G401.6 (cell line): ENCODE results near the gene CDK15.
A peak's percentile ranks its signal among the peaks of the same experiment; 100 is the strongest.
"Not testable (repeated sequence)": the region's sequence is repeated elsewhere in the genome, so short reads cannot be mapped to it uniquely, and the experiment has no call there.

Source experiments
- FAIRE-seq: peaks from 2 replicates; lab custom pipeline; 2012; peaks lifted over from hg19 to GRCh38; lab: Jason Lieb, UNC

Gene CDK15

DNA sequence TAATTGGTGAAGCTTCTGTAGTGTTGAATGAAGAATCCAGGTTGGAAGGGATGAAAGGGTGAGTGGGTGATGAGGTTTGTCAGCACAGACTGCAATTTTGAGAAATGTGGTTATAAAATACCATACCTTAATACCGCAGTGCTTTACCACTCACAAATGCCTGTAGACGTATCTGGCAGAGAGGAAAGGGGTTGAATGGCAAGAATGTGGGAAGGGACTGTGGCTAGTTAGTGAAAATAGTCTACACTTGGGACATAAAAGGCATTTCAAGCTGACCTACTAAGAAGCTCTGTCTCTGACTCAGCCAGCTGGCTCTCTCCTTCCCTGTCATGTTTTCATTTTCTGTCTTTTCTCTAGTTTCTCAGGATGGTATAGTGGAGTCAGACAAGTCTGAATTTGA is 25.1 kb downstream of the CDK15 start:
- FAIRE-seq: no peak

DNA sequence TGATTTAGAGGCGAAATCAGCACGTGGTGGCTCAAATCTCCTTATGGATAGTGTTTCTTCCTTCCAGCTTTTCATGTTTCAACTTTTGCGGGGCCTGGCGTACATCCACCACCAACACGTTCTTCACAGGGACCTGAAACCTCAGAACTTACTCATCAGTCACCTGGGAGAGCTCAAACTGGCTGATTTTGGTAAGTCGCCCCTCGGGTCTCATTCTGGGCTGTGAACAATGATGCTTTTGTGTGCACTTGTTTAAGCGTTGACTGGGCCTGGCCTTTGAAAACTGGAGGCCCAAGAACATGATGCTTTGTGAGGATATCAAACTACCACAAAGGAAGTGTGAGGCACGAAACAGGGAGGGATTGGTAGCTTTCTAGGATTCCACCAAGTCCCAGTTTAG is 27.4 kb downstream of the CDK15 start:
- FAIRE-seq: no peak

DNA sequence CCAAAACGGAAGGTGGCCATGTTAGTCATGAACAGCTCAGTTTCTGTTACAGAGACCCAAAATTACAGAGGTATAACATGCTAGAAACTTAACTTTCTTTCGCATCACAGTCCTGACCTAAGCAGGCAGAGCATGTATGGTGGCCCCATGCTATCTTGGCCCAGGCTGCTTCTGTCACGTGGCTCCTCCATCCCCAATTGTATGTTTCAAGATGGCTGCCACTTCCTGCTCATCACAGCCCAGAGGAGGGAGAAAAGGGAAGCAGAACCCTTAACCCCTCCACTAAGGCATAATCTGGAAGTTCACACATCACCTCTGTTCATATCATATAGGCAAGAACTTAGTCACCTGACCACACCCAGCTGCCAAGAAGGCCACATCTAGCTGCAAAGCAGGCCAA is 28.7 kb downstream of the CDK15 start:
- FAIRE-seq: no peak

DNA sequence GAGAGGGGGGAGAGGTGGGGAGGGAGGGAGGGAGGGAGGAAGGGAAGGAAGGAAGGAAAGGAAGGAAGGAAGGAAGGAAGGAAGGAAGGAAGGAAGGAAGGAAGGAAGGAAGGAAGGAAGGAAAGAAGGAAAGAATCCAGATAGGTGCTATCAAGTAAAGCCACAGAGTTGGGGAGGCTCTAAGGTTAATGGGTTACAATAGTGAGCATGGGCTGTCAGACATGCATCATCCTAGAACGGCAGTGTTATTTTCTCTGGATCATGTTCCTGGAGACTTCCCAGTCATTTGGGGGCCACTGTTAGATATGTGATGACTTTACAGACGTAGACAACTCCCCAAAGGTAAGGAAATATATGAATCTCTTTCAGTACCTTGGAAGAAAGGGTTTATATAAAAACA is 31.1 kb downstream of the CDK15 start:
- FAIRE-seq: no peak

DNA sequence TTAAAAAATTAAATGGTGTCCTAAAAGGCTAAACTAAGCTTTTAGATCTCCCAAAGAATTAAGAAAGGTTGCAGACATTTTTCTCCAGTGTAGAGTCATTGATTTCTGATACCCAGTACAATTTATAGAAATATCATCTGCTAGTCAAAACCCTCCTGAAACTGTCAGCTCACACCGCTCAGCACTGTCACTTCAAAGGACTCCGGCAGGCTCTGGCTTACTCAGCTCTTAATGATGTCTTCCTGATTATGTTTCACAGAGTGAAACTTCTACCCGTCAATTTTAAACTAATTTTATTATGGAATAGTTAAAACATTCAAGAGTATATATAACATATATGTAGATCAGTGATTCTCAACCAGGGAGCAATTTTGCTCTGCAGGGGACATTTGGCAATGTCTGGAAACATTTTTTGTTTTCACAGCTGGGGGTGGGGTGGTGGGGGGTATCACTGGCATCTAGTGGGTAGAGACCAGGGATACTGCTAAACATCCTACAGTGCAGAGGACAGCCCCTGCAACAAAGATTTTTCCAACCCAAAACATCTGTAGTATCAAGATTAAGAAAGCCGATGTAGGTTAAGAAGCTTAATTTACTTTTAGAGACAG is 31.6 kb downstream of the CDK15 start:
- no peak for FAIRE-seq

DNA sequence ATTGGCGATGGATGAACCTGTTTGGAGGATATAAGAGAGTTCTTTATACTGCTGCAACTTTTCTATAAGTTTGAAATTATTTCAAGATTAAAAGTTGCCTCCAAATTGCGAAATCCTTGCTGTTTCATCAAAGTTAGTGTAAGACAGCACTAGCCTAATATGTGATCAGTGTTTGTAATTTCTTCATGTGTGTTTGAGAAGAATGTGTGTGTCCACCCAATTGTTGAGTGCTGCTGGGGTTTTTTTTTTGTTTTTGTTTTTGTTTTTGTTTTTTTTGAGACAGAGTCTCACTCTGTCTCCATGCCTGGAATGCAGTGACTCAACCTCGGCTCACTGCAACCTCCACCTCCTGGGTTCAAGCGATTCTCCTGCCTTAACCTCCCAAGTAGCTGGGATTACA is 33.4 kb downstream of the CDK15 start:
- no peak for FAIRE-seq

DNA sequence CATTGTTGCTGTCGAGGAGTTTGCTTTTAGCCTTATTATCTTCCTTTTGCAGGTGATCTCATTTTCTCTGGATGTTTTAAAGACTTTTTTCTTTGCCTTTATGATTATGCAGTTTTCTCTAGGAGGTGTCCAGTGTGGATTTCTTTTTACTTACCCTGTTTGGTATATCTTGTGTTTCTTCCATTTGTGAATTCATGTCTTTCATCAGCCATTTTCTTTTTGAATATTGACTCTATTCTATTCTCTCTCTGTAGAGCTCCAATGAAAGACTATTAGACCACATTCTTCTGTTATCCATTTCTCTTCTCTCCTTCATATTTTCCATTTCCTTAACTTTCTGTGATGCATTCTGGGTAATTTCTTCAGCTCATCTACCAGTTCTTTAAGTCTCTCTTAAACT is 34.4 kb downstream of the CDK15 start:
- no peak for FAIRE-seq

DNA sequence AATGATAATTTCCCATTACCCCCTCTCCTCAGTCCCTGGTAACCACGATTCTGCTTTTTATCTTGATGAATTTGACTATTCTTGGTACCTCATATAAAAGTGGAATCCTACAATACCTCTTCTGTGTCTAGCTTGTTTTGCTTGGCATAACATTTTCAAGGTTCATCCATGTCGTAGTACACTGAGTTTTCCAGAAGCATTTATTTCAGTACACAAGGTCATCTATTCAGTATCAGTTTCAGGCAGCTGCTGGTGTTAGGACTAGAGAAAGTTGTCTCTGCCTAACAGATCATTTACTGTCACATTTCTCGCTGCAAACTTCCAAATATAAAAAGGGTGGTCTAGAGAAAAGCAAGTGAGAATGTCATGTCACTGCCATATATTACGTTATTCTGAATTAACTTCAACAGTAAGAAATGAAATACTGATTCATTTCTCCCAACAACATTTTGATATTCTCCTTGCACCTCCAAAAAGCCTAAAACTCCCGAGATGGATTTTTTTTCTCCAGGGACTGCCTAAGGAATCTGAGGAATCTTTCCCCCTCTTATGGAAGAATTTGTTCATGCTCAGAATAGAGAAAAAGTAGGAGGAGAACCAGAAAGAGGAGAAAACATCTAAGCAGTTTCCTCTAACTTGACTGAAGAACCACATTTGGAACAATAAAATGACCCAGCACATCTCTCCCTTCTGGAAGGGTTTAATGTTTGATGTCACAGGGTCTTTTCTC is 36.0 kb downstream of the CDK15 start:
- FAIRE-seq: no peak

DNA sequence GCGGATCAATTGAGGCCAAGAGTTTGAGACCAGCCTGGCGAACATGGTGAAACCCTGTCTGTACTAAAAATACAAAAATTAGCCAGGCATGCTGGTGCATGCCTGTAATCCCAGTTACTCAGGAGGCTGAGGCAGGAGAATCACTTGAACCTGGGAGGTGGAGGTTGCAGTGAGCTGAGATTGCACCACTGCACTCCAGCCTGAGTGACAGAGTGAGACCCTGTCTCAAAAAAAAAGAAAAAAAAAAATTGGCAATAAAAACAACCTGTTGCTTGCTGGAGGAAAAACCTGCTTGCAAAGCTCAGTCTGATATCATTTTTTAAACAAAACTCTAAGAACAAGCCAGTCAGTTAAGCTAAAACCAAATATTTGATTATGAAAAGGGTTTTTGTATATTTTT is 38.6 kb downstream of the CDK15 start:
- not testable (repeated sequence) for FAIRE-seq

DNA sequence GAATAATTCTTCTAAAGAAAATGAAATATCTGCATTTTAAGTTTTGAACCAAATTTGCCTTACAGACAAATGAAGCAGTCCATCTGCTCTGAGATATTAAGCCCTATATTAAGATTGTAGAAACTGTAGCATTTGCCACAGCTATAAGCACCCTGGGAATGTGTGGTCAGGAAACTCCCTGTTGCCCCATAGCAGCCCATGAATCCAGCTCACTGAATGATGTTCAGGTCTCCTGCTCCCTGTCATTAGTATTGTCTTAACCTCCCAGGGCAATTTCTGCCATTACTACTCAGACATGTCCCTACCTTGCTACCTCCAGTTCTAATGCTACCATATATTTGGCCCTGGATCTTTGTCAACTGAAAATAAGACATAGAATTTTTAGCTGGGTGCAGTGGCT is 41.1 kb downstream of the CDK15 start:
- no peak for FAIRE-seq

DNA sequence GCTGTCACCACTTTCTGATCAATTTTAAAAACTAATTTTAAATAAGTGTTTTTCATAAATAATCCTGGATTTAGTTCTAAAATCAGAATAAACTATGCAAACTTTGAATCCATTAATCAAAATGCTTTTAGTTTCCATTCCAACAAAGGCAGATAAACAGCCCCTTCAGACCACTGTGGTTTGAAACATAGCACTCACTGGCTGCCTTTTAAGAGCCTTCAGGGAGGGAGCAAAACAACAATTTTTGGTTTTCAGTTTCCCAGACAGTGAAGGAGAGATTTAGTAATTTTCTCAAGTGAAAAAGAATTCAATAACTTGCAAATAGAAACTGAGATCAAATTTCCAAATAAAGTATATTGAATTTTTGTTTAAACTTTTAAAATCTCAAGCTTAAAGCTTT is 46.1 kb downstream of the CDK15 start:
- peak; percentile 42 for FAIRE-seq

DNA sequence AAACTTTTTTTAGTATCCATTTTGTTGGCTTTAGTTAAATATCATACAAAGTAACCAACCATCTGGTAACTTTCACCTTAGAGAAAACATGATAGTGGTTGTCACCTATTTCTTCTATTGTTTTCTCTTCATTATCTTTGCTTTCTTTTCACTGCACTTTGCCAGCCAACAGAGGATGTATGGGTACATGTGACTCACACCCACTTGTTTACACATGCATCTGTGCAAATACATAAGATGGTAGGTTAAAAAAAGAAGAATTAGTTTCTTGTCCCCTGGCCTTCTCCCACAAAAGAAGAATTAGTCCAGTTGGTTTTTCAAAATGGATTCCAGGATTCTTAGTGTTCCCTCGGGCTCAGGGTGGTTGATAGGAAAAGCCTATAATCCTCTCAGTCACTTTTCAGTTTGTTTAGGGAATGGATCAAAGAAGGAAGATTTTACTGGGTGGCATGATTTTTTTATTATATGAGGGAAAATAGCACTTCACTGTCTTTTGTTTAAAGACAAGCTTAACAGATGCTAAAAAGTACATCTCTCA is 46.6 kb downstream of the CDK15 start:
- FAIRE-seq: no peak

DNA sequence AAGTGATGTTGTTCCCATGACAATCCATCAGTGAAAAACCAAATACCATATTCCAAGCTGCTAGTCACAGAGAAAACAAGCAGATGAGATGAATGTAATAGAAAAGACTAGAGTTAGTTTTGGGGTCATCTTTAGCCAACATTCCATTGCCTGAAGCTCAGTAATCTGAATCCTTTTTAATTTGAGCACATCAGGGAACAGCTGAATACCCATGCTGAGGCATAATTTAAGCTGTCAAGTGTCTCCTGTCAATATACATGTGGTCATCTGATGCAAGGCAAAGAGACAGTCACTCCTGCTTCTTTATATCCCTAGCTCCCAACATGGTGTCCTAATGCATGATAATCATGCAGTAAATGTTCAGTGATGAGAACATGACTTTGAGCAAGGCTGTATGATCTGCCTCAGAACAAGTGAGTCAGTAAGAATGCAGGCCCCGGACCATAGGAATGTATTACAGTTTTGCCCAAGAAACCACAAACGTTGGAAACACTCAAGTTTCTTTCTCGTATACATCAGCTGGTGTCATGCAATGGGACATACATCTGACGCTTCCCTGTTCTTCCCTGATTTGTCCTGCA is 48.0 kb downstream of the CDK15 start:
- FAIRE-seq: no peak

DNA sequence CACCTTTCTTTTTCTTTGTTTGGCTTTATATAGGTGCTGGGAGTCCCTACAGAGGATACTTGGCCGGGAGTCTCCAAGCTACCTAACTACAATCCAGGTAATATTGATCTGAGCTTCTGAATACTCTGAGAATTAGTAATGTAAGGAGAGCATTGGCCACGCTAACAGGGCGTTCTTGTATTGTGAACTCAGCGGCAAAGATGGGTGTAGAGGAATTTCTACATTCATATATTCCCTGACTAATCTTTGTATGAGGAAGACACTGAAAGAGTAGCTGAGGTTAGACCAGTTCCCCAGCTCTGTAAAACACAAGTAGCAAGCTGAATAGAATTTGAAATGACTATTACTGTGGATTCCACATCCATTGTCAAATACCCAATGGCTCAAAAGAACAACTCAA is 48.5 kb downstream of the CDK15 start:
- FAIRE-seq: no peak

DNA sequence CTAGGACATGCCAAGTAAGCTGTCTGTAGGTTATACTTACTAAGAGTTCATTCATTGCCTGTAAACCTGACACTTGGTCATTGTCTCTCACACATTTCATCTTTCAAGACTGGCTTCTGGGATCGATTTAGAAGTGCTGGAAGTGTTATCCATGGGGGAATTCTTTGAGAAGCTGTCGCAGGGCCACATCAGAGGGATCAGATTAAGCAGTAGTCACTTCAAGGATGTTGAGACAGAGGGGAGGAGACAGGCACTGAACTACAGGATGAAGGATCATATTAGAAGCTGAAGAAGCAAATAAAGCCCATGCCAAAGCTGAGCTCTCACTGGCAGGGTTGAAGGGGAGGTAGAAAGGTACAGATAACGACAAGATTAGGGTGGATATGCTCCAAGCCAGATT is 49.0 kb downstream of the CDK15 start:
- FAIRE-seq: no peak

DNA sequence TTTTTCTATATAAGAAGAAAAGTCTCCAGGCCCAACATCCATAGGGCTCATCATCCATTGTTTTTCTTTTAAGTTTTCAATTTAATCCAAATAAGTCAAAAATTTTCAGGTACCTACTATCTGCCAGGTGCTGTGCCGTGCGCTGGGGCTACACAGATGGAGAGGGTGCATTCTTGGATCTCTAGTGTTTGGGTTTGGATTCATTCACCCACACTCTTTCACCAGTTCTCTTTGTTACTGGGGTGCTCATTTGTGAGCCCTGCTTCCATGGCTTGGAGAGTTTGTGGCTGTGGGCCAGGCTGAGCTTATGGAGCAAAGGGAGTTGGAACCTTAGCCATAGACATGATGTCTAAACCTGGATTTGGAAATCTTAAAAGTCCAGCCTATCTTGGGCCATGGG is 51.0 kb downstream of the CDK15 start:
- FAIRE-seq: no peak

DNA sequence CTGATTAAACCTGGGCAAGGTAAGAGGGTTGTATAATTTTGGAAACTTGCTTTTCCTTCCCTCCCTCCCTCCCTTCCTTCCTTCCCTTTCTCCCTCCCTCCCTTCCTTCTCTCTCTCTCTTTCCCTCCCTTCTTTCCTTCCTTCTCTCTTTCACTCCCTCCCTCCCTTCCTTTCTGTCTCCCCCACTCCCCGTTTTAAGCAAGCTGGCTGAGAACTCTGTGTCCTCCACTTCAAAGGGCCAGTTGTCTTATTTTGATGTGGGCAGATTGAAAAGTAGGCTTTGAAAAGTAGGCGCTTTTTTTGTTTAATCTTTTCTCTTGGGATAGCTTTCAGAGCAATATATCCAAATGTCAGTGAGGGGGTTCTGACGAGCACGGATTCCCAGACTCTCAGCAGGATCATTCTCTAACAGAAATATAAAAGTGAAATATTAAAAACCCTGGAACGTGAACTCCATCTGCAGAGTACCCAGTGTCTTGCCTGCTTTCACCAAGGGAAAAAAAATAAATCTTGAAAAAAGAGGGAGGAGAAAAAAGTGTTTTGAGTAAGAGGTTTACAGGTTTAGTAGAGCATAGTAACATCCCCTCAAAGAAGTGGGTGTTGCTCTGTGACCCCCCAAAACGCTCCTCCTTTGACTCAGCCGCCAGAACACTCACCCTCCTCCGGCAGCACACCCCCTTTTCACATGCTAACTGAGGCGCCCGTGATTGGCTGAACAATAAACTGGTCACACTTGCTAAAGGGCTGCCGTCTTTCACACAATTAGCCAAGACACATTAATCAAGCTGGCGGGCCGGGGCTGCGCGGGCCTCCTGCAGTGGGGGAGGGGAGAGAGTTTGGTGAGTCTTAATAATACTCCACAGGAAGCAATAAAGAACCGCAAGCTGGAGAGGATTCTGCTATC is 52.2 kb downstream of the CDK15 start:
- no peak for FAIRE-seq

DNA sequence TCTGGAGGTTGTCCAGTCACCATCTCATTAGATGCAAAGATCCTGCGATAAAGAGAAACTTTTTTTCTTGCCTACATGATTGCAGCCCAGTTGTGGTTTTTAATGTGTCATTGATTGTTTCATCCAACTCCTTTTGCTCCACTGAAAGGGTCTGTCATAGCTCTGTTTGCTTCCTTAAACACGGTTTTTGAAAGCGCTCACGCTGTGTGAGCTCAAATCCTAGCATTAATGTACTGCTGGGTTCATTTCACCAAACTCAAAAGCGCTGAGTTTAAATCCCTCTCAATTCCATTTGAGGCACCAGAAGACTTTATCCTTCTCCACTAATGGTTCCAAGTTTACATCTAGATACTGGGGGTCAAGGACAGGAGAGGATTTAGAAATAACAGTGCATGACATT is 53.6 kb downstream of the CDK15 start:
- no peak for FAIRE-seq

DNA sequence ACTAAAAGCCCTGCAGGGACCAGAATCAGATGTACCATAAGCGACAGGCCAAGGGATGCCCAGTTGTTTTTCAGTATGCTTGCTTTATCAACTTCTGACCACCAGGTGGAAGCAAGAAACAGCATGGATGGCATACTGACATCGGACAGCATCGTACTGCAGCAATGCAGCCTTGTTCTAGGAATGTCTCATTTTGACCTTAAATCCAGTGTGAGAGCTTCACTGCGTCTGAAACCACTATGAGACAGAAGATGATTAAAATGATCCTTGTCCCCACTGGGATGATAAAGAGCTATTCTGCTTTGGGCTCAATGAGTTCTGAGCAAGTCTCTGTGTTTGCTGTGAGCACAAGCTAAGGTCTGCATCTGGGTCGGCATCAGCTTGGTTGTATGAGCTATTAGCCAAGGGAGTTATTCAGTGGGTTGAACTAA is 54.3 kb downstream of the CDK15 start:
- peak; percentile 91 for FAIRE-seq

DNA sequence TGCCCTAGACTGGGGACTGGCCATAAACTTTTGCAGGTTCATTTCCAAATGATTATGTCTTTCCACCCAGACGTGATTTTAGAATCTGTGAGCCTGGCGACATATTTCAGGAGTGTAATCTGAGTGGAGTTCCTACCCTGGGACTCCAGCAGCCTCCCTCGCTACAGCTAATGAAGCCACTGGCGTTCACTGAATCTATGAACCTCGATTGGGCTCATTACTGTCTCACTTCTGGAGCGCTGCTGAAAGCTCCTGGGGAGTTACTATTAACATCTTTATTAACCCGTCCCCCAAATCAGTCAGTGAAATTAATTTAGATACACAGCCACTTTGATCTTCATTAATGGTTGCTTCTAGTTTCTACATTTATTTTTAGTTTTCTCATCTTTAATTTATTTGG is 56.5 kb downstream of the CDK15 start:
- no peak for FAIRE-seq

DNA sequence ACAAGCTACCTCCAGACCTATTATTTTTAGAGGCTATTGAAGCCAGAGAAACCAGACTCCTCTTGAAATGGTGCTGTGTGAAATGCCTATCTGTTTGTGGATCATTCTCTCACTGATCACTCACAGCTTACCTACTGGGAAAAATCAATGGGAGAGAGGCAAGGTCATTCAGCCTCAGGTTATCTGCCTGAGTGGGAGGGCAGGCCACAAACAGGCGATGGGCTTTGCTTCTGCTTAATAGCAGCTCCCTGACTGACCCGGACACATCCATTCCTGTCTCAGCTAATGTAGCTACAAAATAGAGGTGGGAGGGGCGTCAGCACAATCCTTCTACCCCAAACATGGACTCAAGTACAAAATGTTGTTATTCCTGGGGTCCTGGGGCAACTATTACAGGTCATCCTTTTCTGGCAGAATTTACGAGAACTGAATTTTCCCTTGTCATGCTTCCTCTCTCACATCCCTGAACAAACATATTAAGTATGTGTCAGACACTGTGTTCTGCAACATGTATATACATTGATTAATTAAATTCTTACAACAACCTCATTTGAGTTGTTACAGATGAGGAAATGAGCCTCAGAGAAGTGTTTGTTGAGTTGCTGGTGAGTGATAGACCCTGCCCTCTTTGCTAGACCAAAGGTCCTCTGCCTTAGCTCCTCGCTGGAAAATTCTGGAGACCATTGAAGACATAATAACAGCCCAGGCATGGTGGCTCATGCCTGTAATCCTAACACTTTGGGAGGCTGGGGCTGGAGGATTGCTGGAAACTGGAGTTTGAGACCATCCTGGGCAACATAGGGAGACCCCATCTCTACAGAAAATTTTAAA is 60.5 kb downstream of the CDK15 start:
- no peak for FAIRE-seq

DNA sequence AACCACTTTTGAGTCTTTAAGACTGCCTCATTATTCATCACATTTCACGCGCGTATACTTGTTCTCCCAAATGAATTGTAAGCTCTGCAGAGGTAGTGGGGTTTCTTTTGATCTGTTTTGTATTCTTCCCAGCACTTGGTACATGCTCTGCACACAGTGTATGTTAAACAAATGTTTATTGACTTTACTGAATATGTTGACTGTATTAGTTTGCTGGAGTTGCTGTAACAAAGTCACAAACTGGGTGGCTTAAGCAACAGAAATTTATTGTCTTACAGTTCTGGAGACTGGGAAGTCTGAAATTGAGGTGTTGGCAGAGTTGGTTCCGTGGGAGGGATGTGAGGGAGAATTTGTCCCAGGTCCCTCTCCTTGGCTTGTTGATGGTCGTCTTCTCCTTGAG is 65.1 kb downstream of the CDK15 start:
- FAIRE-seq: no peak
